K562 (cell line): ENCODE results near the gene PDE11A. TPM values are rescaled to one million over a fixed set of nuclear protein-coding genes. Genes with fewer than 3 reads are reported as not detected.

ENCODE experiments used
- ATAC-seq: fragments of 200-7000 bp; cut with Tn5 transposase; 3 replicates; pipeline ENCODE4 v1.9.1; 2020; ENCODE audit warnings: moderate library complexity
- BruUV-seq: library from RNA; stranded (reverse); fragments of 400-500 nt; replicated peaks from 2 replicates; lab custom pipeline; 2021; lab: Mats Ljungman, UMichigan
- CTCF ChIA-PET: fragments of 300-600 bp; formaldehyde crosslinking; extraction: SDS; loops from one replicate; lab custom pipeline; 2021; ENCODE audit warnings: low intra/inter-chr PET ratio; lab: Yijun Ruan, JAX
- POLR2A ChIA-PET: fragments of 300-600, 350-650 bp; sonication (Branson Sonifier 250); formaldehyde crosslinking; extraction: SDS; loops from one replicate; lab custom pipeline; 2021; ENCODE audit warnings: antibody characterized with exemption, inconsistent platforms; lab: Yijun Ruan, JAX
- DNase-seq, 4 experiments: peaks; one replicate each; pipeline versions ENCODE4 v3.0.0 to v3.0.0-alpha.2; 2011 to 2018; ENCODE audit warnings: low spot score in 3 of 4, mixed read lengths in 3 of 4; ENCODE audit errors: extremely low read depth in 1 of 4
- FAIRE-seq: peaks from 2 replicates; lab custom pipeline; 2011; peaks lifted over from hg19 to GRCh38; lab: Jason Lieb, UNC
- H2AFZ ChIP-seq: 2 replicates; pipeline ENCODE4 v1.6.0; 2011; ENCODE audit warnings: low read depth, low read length, control low read depth, inconsistent platforms
- H3K27ac ChIP-seq: fragments of 200-600 bp; 3 replicates; pipeline ENCODE4 v1.8.0; 2011; ENCODE audit warnings: low read depth, mild to moderate bottlenecking, control low read depth, inconsistent platforms, low read length, moderate library complexity, mixed read lengths; ENCODE audit errors: extremely low read depth
- H3K27me3 ChIP-seq, 2 experiments: fragments of 300-600 bp in 1 of 2; 2 replicates in 1 of 2; 3 replicates in 1 of 2; pipeline versions ENCODE4 v1.6.0 to v1.8.0; 2011; ENCODE audit warnings: inconsistent platforms in 2 of 2, low read length in 2 of 2, mild to moderate bottlenecking in 1 of 2, mixed read lengths in 1 of 2, moderate library complexity in 1 of 2; ENCODE audit not compliant: control insufficient read depth in 2 of 2, insufficient read depth in 2 of 2
- H3K36me3 ChIP-seq: fragments of 300-600 bp; 3 replicates; pipeline ENCODE4 v1.8.0; 2011; ENCODE audit warnings: mild to moderate bottlenecking, low read length, inconsistent platforms; ENCODE audit not compliant: control insufficient read depth, insufficient read depth
- H3K4me1 ChIP-seq, 2 experiments: fragments of 200-600 bp in 1 of 2; replicated peaks in 1 of 2; 2 replicates in 1 of 2; 3 replicates in 1 of 2; pipeline versions ENCODE4 v1.5.1 to v1.8.0; 2011; ENCODE audit warnings: inconsistent platforms in 2 of 2, low read length in 2 of 2, mild to moderate bottlenecking in 1 of 2, mixed read lengths in 1 of 2, moderate library complexity in 1 of 2; ENCODE audit not compliant: control insufficient read depth in 2 of 2, insufficient read depth in 2 of 2
- H3K4me2 ChIP-seq: 2 replicates; pipeline ENCODE4 v1.6.1; 2011; ENCODE audit warnings: low read length, control low read depth, inconsistent platforms, mixed read lengths; ENCODE audit not compliant: insufficient read depth
- H3K4me3 ChIP-seq: fragments of 200-600 bp; sonication (generic), shearing (Covaris generic); 2 replicates; pipeline ENCODE4 v1.5.1; 2016; ENCODE audit warnings: control low read depth, inconsistent platforms
- H3K79me2 ChIP-seq: fragments of 200-600 bp; 3 replicates; pipeline ENCODE4 v1.8.0; 2011; ENCODE audit warnings: low read length, inconsistent platforms; ENCODE audit not compliant: control insufficient read depth, insufficient read depth
- H3K9ac ChIP-seq, 2 experiments: 2 replicates each; pipeline versions ENCODE4 v1.6.0 to v1.6.1; 2011; ENCODE audit warnings: low read depth in 2 of 2, low read length in 2 of 2, control low read depth in 1 of 2, inconsistent platforms in 1 of 2, mild to moderate bottlenecking in 1 of 2, mixed read lengths in 1 of 2; ENCODE audit not compliant: insufficient read depth in 1 of 2
- H3K9me1 ChIP-seq: one replicate; pipeline ENCODE4 v1.6.0; 2011; ENCODE audit warnings: inconsistent platforms, mild to moderate bottlenecking, low read length, moderate library complexity; ENCODE audit not compliant: control insufficient read depth, insufficient read depth
- H3K9me3 ChIP-seq: replicated peaks from 2 replicates; pipeline ENCODE4 v1.5.1; 2011; ENCODE audit warnings: low read depth, low read length, inconsistent platforms; ENCODE audit not compliant: control insufficient read depth, insufficient read depth
- H4K20me1 ChIP-seq: replicated peaks from 2 replicates; pipeline ENCODE4 v1.6.1; 2011; ENCODE audit warnings: low read length, inconsistent platforms, mixed read lengths; ENCODE audit not compliant: control insufficient read depth, insufficient read depth
- C11orf30 ChIP-seq: fragments of 450-650 bp; IDR thresholded peaks from 2 replicates; pipeline ENCODE4 v1.6.1; 2016; ENCODE audit warnings: low read depth, mild to moderate bottlenecking
- MAFF ChIP-seq: IDR thresholded peaks from 2 replicates; pipeline ENCODE4 v1.6.1; 2012; ENCODE audit warnings: low read length, improper control_type of control experiment
- MAFG ChIP-seq: fragments of 450-650 bp; conservative IDR thresholded peaks from 2 replicates; pipeline ENCODE4 v1.6.1; 2016; ENCODE audit warnings: missing genetic modification characterization, missing compliant biosample characterization
- ZNF316 ChIP-seq: fragments of 450-650 bp; IDR thresholded peaks from 2 replicates; pipeline ENCODE4 v1.6.1; 2016
- ZNF318 ChIP-seq, 2 experiments: fragments of 450-650 bp; IDR thresholded peaks; 2 replicates each; pipeline ENCODE4 v1.6.1; 2016; ENCODE audit warnings: mild to moderate bottlenecking in 2 of 2, borderline replicate concordance in 1 of 2, low read depth in 1 of 2, moderate library complexity in 1 of 2
- ZNF561 ChIP-seq: fragments of 450-650 bp; formaldehyde crosslinking; conservative IDR thresholded peaks from 2 replicates; pipeline ENCODE4 v1.4.0; 2020; ENCODE audit warnings: mild to moderate bottlenecking, moderate library complexity
- ZNF695 ChIP-seq: fragments of 450-650 bp; formaldehyde crosslinking; IDR thresholded peaks from 2 replicates; pipeline ENCODE4 v1.4.0; 2020; ENCODE audit warnings: mild to moderate bottlenecking, moderate library complexity
- WGBS: fragments of 100-300 bp; shearing (Covaris generic); methylation state at CpG from one replicate; pipeline ENCODE4 v1.1.6; 2016; ENCODE audit warnings: low coverage, mixed read lengths; ENCODE audit not compliant: insufficient coverage; ENCODE audit errors: missing lambda C conversion rate; 5-methylcytosine and 5-hydroxymethylcytosine counted together
- in situ Hi-C: fragments of 300-500 bp; cut with MboI; formaldehyde crosslinking; loops from 4 replicates; pipeline ENCODE4 v1.15.0; 2018; ENCODE audit warnings: inconsistent platforms, mixed read lengths
- intact Hi-C: fragments of 100-400 bp; cut with micrococcal nuclease; formaldehyde crosslinking; loops from 2 replicates; pipeline ENCODE4 v1.14.2; 2022
- polyA plus RNA-seq, 8 experiments: library from polyadenylated mRNA; depleted of rRNA in 4 of 8; stranded (reverse) in 5 of 8; unstranded in 3 of 8; fragments of >200 nt; fragmentation: Nextera tagmentation in 2 of 8; fragmentation: Illumina TruSeq in 1 of 8; extraction: Ambion mirVana in 2 of 8; extraction: Trizol in 1 of 8; gene quantifications; 2 replicates each; pipeline versions ENCODE4 v1.2.1 to v1.2.3, GENCODE V29; 2011 to 2014; ENCODE audit warnings: inconsistent platforms in 1 of 8, missing spikeins in 1 of 8
- total RNA-seq, 7 experiments: library from RNA; depleted of rRNA in 6 of 7; stranded (reverse); fragments of >200 nt in 6 of 7; fragmentation: Illumina TruSeq in 2 of 7; extraction: Trizol in 2 of 7; gene quantifications; 2 replicates each; pipeline versions ENCODE4 v1.2.1 to v1.2.3, GENCODE V29; 2011 to 2021; ENCODE audit warnings: low replicate concordance in 1 of 7

Gene PDE11A
- total and polyA plus RNA-seq, 9 of the 15 experiments (the other 6 are each of a cell fraction or from before 2014, with no cell fraction given): 3.2 to 22.1 (median 5.7) TPM

- TF ChIP-seq ZNF318 (IDR thresholded peaks at IDR 0.05; ENCODE audit: borderline replicate concordance in 1 of 2, low read depth in 1 of 2): no peak
Observed at GRCh38 chr2:177826897-177827296, 245.7 kb downstream of the PDE11A start (continued).

DNA sequence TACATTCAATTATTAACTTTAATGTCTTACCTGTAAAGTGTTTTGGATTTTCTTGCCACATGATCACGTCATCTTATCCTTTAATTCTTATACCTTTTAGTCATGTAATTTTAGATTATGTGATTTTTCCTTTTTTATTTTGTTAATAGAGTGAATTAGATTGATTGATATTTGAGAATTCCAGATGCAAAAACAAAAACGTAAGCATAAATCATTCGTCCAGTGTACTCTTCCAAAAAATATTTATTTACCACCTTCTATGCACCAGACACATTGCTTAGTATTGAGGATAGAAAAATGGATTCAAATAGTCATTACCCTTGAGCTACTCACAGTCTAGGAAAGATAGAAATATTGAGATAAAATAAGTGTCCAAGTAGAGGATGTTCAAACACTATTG is 249.6 kb downstream of the PDE11A start:
- FAIRE-seq (no peak), DNase-seq (no peak), ATAC-seq (no peak)
- ChIA-PET CTCF (no interaction called here), POLR2A (no interaction called here)
- Histone ChIP-seq H3K9me3 (no peaks in the 10 kb centered on the region), H3K4me1 (no peaks in the 10 kb centered on the region), H3K9ac (no peak overlapping the region), H2AFZ (no peak overlapping the region), H3K27me3 (no peaks in the 10 kb centered on the region), H3K27ac (no peak overlapping the region), H3K36me3 (no peaks in the 10 kb centered on the region), H4K20me1 (no peaks in the 10 kb centered on the region), H3K4me3 (no peak overlapping the region), H3K9me1 (no peaks in the 10 kb centered on the region), H3K79me2 (no peaks in the 10 kb centered on the region), H3K4me2 (no peak overlapping the region)
- TF ChIP-seq ZNF316 (peak; percentile 69), MAFG (tag) (0 out of 2 replicates have a peak, but pooled peaks have one; percentile 9), MAFF (peak; percentile 49), ZNF561 (CRISPR knock-in tag) (no peak), ZNF695 (no peak), C11orf30 (0 out of 2 replicates have a peak, but pooled peaks have one; percentile 24)
- 1% methylated on average over 3 of the region's 3 CpGs for WGBS
- no TSS peak for BruUV-seq
- in situ Hi-C loops: no loop called here
- intact Hi-C loops: no loop called here
